NCI-H510A (cell line): Measurements from ENCODE around the gene MALL.
"Not testable (repeated sequence)": the region's sequence is repeated elsewhere in the genome, so short reads cannot be mapped to it uniquely, and the experiment has no call there.

ENCODE experiments used
- DNase-seq: peaks from one replicate; lab custom pipeline; 2025; lab: John Stamatoyannopoulos, UW

The MALL gene

GRCh38 chr2:110097506-110098220, 18.0 kb downstream of the MALL start:
- no peak for DNase-seq

- no peak for DNase-seq
Observed at GRCh38 chr2:110095994-110096633, 19.5 kb downstream of the MALL start.

GRCh38 chr2:110094884-110095534, 20.6 kb downstream of the MALL start:
- DNase-seq = not testable (repeated sequence)

GRCh38 chr2:110093924-110094323, 21.7 kb downstream of the MALL start:
- DNase-seq = not testable (repeated sequence)

GRCh38 chr2:110090164-110090563, 25.5 kb downstream of the MALL start:
- DNase-seq = not testable (repeated sequence)

- not testable (repeated sequence) for DNase-seq
Observed at GRCh38 chr2:110083757-110084156, 31.9 kb downstream of the MALL start.

GRCh38 chr2:110083162-110083561, 32.5 kb downstream of the MALL start:
- DNase-seq = not testable (repeated sequence)

GRCh38 chr2:110078104-110078503, 37.5 kb downstream of the MALL start:
- not testable (repeated sequence) for DNase-seq

GRCh38 chr2:110075896-110076295, 39.7 kb downstream of the MALL start:
- DNase-seq = not testable (repeated sequence)

- DNase-seq = not testable (repeated sequence)
Observed at GRCh38 chr2:110069869-110070268, 45.8 kb downstream of the MALL start.

- not testable (repeated sequence) for DNase-seq
Observed at GRCh38 chr2:110068153-110068552, 47.5 kb downstream of the MALL start.

GRCh38 chr2:110062332-110062731, 53.3 kb downstream of the MALL start:
- DNase-seq = not testable (repeated sequence)

GRCh38 chr2:110060550-110060949, 55.1 kb downstream of the MALL start:
- not testable (repeated sequence) for DNase-seq

GRCh38 chr2:110059694-110060358, 55.8 kb downstream of the MALL start:
- not testable (repeated sequence) for DNase-seq

- not testable (repeated sequence) for DNase-seq
Observed at GRCh38 chr2:110059009-110059693, 56.5 kb downstream of the MALL start.

GRCh38 chr2:110058034-110058433, 57.6 kb downstream of the MALL start:
- DNase-seq = not testable (repeated sequence)

- not testable (repeated sequence) for DNase-seq
Observed at GRCh38 chr2:110055819-110056408, 59.7 kb downstream of the MALL start.

- DNase-seq = not testable (repeated sequence)
Observed at GRCh38 chr2:110054521-110055407, 60.9 kb downstream of the MALL start.

GRCh38 chr2:110053688-110054087, 61.9 kb downstream of the MALL start:
- not testable (repeated sequence) for DNase-seq

- not testable (repeated sequence) for DNase-seq
Observed at GRCh38 chr2:110052166-110052565, 63.5 kb downstream of the MALL start.
